Fibroblast of lung (primary cell): ENCODE measurements around the gene ETNK2.

Experiments used
- CTCF ChIP-seq, 2 donors: IDR thresholded peaks in 1 of 2; conservative IDR thresholded peaks in 1 of 2; 1 replicate in 1 of 2; 2 replicates in 1 of 2; pipeline ENCODE4 v1.5.1; 2011 to 2012; ENCODE audit warnings: low read length in 2 of 2, control low read depth in 1 of 2, inconsistent platforms in 1 of 2, low read depth in 1 of 2, mild to moderate bottlenecking in 1 of 2
- EZH2 ChIP-seq: IDR thresholded peaks from 2 replicates; pipeline ENCODE4 v1.5.1; 2012; ENCODE audit warnings: low read length, control low read depth, mild to moderate bottlenecking; ENCODE audit errors: missing control alignments

GRCh38 chr1:204093421-204093717 is 58.5 kb downstream of the ETNK2 start:
- TF ChIP-seq CTCF (conservative IDR thresholded peaks at IDR 0.05 in 1 of 2, IDR thresholded peaks at IDR 0.05 in 1 of 2; ENCODE audit: low read depth in 1 of 2, low read length in 2 of 2) (no peak), EZH2 (no peak)
